Liver (tissue), 9 donors: ENCODE measurements around the gene CDKN2AIPNL. TPM values are rescaled to one million over a fixed set of nuclear protein-coding genes. Genes with fewer than 3 reads are reported as not detected.

Experiments
- DNase-seq: peaks from one replicate; pipeline ENCODE4 v3.0.0-alpha.2; 2017; ENCODE audit warnings: low spot score
- H3K27ac ChIP-seq, 2 donors: one replicate each; pipeline ENCODE4 v1.7.0; 2013; ENCODE audit warnings: inconsistent platforms in 2 of 2, low read length in 2 of 2, control low read depth in 1 of 2, low read depth in 1 of 2, mild to moderate bottlenecking in 1 of 2
- H3K27me3 ChIP-seq, 4 donors: one replicate each; pipeline versions ENCODE4 v1.6.1 to v1.7.0; 2013; ENCODE audit warnings: low read length in 3 of 4, inconsistent platforms in 1 of 4, mild to moderate bottlenecking in 1 of 4, moderate library complexity in 1 of 4; ENCODE audit not compliant: control insufficient read depth in 4 of 4, insufficient read depth in 4 of 4
- H3K36me3 ChIP-seq, 4 donors: one replicate each; pipeline versions ENCODE4 v1.6.1 to v1.7.0; 2013; ENCODE audit warnings: low read length in 3 of 4, mild to moderate bottlenecking in 3 of 4, low read depth in 1 of 4, moderate library complexity in 1 of 4; ENCODE audit not compliant: control insufficient read depth in 4 of 4, insufficient read depth in 3 of 4
- H3K4me1 ChIP-seq, 4 donors: one replicate each; pipeline versions ENCODE4 v1.6.1 to v1.7.0; 2013; ENCODE audit warnings: low read length in 3 of 4, mild to moderate bottlenecking in 3 of 4, moderate library complexity in 1 of 4; ENCODE audit not compliant: control insufficient read depth in 4 of 4, insufficient read depth in 4 of 4
- H3K4me3 ChIP-seq, 3 donors: one replicate each; pipeline versions ENCODE4 v1.6.1 to v1.7.0; 2013; ENCODE audit warnings: low read length in 3 of 3, control low read depth in 1 of 3, low read depth in 1 of 3, mild to moderate bottlenecking in 1 of 3
- H3K9ac ChIP-seq, 2 donors: one replicate each; pipeline ENCODE4 v1.7.0; 2013; ENCODE audit warnings: low read length in 2 of 2, mild to moderate bottlenecking in 2 of 2, moderate library complexity in 2 of 2, control low read depth in 1 of 2, low read depth in 1 of 2
- H3K9me3 ChIP-seq, 4 donors: one replicate each; pipeline versions ENCODE4 v1.6.1 to v1.7.0; 2013; ENCODE audit warnings: low read length in 3 of 4; ENCODE audit not compliant: control insufficient read depth in 4 of 4
- EGR1 ChIP-seq, 2 donors: IDR thresholded peaks; 2 replicates each; pipeline ENCODE4 v1.6.1; 2016 to 2018; ENCODE audit warnings: antibody characterized with exemption in 2 of 2, low read depth in 2 of 2
- FOXA1 ChIP-seq: IDR thresholded peaks from 2 replicates; pipeline ENCODE4 v1.6.1; 2016; ENCODE audit warnings: antibody characterized with exemption
- FOXA2 ChIP-seq: IDR thresholded peaks from 2 replicates; pipeline ENCODE4 v1.6.1; 2016; ENCODE audit warnings: antibody characterized with exemption
- GABPA ChIP-seq, 2 donors: IDR thresholded peaks in 1 of 2; conservative IDR thresholded peaks in 1 of 2; 2 replicates each; pipeline ENCODE4 v1.6.1; 2016; ENCODE audit warnings: antibody characterized with exemption in 2 of 2, mild to moderate bottlenecking in 1 of 2, moderate library complexity in 1 of 2
- HNF4A ChIP-seq, 2 donors: conservative IDR thresholded peaks; 2 replicates each; pipeline ENCODE4 v1.6.1; 2016; ENCODE audit warnings: antibody characterized with exemption in 2 of 2, mild to moderate bottlenecking in 2 of 2
- HNF4G ChIP-seq: IDR thresholded peaks from 2 replicates; pipeline ENCODE4 v1.6.1; 2016; ENCODE audit warnings: antibody characterized with exemption
- JUND ChIP-seq, 2 donors: IDR thresholded peaks; 2 replicates each; pipeline ENCODE4 v1.6.1; 2016; ENCODE audit warnings: antibody characterized with exemption in 2 of 2
- MAX ChIP-seq: IDR thresholded peaks from 2 replicates; pipeline ENCODE4 v1.6.1; 2016; ENCODE audit warnings: antibody characterized with exemption
- NR2F2 ChIP-seq: IDR thresholded peaks from 2 replicates; pipeline ENCODE4 v1.6.1; 2016; ENCODE audit warnings: antibody characterized with exemption
- RAD21 ChIP-seq, 2 donors: IDR thresholded peaks; 2 replicates each; pipeline ENCODE4 v1.6.1; 2016; ENCODE audit warnings: antibody characterized with exemption in 2 of 2, mild to moderate bottlenecking in 2 of 2
- REST ChIP-seq: IDR thresholded peaks from 2 replicates; pipeline ENCODE4 v1.6.1; 2016; ENCODE audit warnings: antibody characterized with exemption, mild to moderate bottlenecking
- RXRA ChIP-seq, 2 donors: IDR thresholded peaks; 2 replicates each; pipeline ENCODE4 v1.6.1; 2017 to 2018; ENCODE audit warnings: antibody characterized with exemption in 2 of 2, mild to moderate bottlenecking in 1 of 2
- SP1 ChIP-seq: IDR thresholded peaks from 2 replicates; pipeline ENCODE4 v1.6.1; 2018; ENCODE audit warnings: antibody characterized with exemption, mild to moderate bottlenecking
- TAF1 ChIP-seq: conservative IDR thresholded peaks from 2 replicates; pipeline ENCODE4 v1.6.1; 2016; ENCODE audit warnings: antibody characterized with exemption, mild to moderate bottlenecking
- YY1 ChIP-seq: IDR thresholded peaks from 2 replicates; pipeline ENCODE4 v1.6.1; 2016; ENCODE audit warnings: antibody characterized with exemption, mild to moderate bottlenecking
- WGBS: extraction: QIAGEN DNeasy Blood & Tissue Kit; methylation state at CpG from one replicate; pipeline ENCODE4 v1.1.7; 2013; 5-methylcytosine and 5-hydroxymethylcytosine counted together
- polyA plus RNA-seq, 2 donors: library from polyadenylated mRNA; stranded (reverse) in 1 of 2; unstranded in 1 of 2; fragments of 200-250 nt in 1 of 2; fragments of >200 nt in 1 of 2; fragmentation: Nextera tagmentation in 1 of 2; extraction: Ambion mirVana in 1 of 2; gene quantifications; one replicate each; pipeline versions ENCODE4 v1.2.1 to v1.2.3, GENCODE V29; 2013 to 2015
- total RNA-seq, 2 donors: library from RNA; depleted of rRNA; stranded (reverse); fragments of >200 nt; gene quantifications; one replicate each; pipeline ENCODE4 v1.2.3, GENCODE V29; 2014
- TF ChIP-seq, protein P1 (sequence below): IDR thresholded peaks from 2 replicates; pipeline ENCODE4 v1.6.1; 2016; ENCODE audit warnings: antibody characterized with exemption
- TF ChIP-seq, protein P2 (sequence below): fragments of 150-350 bp; IDR thresholded peaks from 2 replicates; pipeline ENCODE4 v1.5.1; 2017; ENCODE audit warnings: improper control_type of control experiment, low read depth, low read length; ENCODE audit not compliant: missing input control
- TF ChIP-seq, protein P3 (sequence below): IDR thresholded peaks from 2 replicates; pipeline ENCODE4 v1.6.1; 2016; ENCODE audit warnings: antibody characterized with exemption
- donor health status: healthy.
- donor health status: healthy.
- donor health status: healthy.
- donor health status: healthy.
- donor health status: healthy.

CDKN2AIPNL gene
- total and polyA plus RNA-seq, 4 donors, result 7.2 to 13.3 (median 9.3) TPM

GRCh38 chr5:134446938-134447337 lies 35.3 kb upstream of the CDKN2AIPNL start:
- TF ChIP-seq, protein P1, sequence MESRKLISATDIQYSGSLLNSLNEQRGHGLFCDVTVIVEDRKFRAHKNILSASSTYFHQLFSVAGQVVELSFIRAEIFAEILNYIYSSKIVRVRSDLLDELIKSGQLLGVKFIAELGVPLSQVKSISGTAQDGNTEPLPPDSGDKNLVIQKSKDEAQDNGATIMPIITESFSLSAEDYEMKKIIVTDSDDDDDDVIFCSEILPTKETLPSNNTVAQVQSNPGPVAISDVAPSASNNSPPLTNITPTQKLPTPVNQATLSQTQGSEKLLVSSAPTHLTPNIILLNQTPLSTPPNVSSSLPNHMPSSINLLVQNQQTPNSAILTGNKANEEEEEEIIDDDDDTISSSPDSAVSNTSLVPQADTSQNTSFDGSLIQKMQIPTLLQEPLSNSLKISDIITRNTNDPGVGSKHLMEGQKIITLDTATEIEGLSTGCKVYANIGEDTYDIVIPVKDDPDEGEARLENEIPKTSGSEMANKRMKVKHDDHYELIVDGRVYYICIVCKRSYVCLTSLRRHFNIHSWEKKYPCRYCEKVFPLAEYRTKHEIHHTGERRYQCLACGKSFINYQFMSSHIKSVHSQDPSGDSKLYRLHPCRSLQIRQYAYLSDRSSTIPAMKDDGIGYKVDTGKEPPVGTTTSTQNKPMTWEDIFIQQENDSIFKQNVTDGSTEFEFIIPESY, result no peak
- TF ChIP-seq RXRA (IDR thresholded peaks at IDR 0.05), result no peak
- no peak for TF ChIP-seq HNF4A (conservative IDR thresholded peaks at IDR 0.05)
- TF ChIP-seq, protein P2, sequence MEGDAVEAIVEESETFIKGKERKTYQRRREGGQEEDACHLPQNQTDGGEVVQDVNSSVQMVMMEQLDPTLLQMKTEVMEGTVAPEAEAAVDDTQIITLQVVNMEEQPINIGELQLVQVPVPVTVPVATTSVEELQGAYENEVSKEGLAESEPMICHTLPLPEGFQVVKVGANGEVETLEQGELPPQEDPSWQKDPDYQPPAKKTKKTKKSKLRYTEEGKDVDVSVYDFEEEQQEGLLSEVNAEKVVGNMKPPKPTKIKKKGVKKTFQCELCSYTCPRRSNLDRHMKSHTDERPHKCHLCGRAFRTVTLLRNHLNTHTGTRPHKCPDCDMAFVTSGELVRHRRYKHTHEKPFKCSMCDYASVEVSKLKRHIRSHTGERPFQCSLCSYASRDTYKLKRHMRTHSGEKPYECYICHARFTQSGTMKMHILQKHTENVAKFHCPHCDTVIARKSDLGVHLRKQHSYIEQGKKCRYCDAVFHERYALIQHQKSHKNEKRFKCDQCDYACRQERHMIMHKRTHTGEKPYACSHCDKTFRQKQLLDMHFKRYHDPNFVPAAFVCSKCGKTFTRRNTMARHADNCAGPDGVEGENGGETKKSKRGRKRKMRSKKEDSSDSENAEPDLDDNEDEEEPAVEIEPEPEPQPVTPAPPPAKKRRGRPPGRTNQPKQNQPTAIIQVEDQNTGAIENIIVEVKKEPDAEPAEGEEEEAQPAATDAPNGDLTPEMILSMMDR, result no peak
- TF ChIP-seq, protein P3, sequence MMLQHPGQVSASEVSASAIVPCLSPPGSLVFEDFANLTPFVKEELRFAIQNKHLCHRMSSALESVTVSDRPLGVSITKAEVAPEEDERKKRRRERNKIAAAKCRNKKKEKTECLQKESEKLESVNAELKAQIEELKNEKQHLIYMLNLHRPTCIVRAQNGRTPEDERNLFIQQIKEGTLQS, result no peak
- no peak for TF ChIP-seq EGR1 (IDR thresholded peaks at IDR 0.05; ENCODE audit: low read depth in 2 of 2)
- no peak for TF ChIP-seq TAF1
- no peak for TF ChIP-seq RAD21 (IDR thresholded peaks at IDR 0.05)
- no peak for TF ChIP-seq JUND (IDR thresholded peaks at IDR 0.05)
- TF ChIP-seq MAX, result no peak
- no peak for TF ChIP-seq FOXA1
- no peak for TF ChIP-seq REST
- TF ChIP-seq NR2F2, result no peak
- TF ChIP-seq GABPA (IDR thresholded peaks at IDR 0.05 in 1 of 2, conservative IDR thresholded peaks at IDR 0.05 in 1 of 2), result no peak
- no peak for TF ChIP-seq YY1
- no peak for TF ChIP-seq FOXA2
- no peak for TF ChIP-seq HNF4G
- TF ChIP-seq SP1, result no peak
- H3K27me3 ChIP-seq, result no peaks in the 10 kb centered on the region
- H3K27ac ChIP-seq, result no peak overlapping the region
- no peak overlapping the region for H3K9ac ChIP-seq
- H3K4me1 ChIP-seq, result no peaks in the 10 kb centered on the region
- no peaks in the 10 kb centered on the region for H3K36me3 ChIP-seq
- no peaks in the 10 kb centered on the region for H3K9me3 ChIP-seq
- WGBS, result 69% methylated on average over 2 of the region's 2 CpGs
- DNase-seq, result no peak
- H3K4me3 ChIP-seq, result no peak overlapping the region
